T-helper 1 cell (primary cell): Measurements from ENCODE around the gene RAB5A.
"Not testable (repeated sequence)": the region's sequence is repeated elsewhere in the genome, so short reads cannot be mapped to it uniquely, and the experiment has no call there.

Experiments
- DNase-seq, 5 donors: peaks; one replicate each; pipeline ENCODE4 v3.0.0-alpha.2; 2012 to 2020
- total RNA-seq, 4 donors: gene quantifications; one replicate each; lab custom pipeline; 2026; lab: John Stamatoyannopoulos, UW

Gene RAB5A
- 65.6 to 84.7 (median 79.4) reads per million in 4 donors for total RNA-seq

GRCh38 chr3:19946832-19947548 is at the start of gene RAB5A:
RAB5A (plus strand) TSS chr3:19947097; CDS start chr3:19950899, 3,802 bp downstream.
- peak; percentile 94 to 99 (median 95) for DNase-seq

- no peak for DNase-seq
These were observed 48.2 kb upstream of the RAB5A start for GRCh38 chr3:19898721-19899120.

GRCh38 chr3:19899264-19899663 is 47.6 kb upstream of the RAB5A start:
- DNase-seq = no peak

GRCh38 chr3:19899833-19900232 is 47.1 kb upstream of the RAB5A start:
- not testable (repeated sequence) for DNase-seq

GRCh38 chr3:19901337-19901736 is 45.6 kb upstream of the RAB5A start:
- no peak for DNase-seq

- DNase-seq = no peak
These were observed 45.0 kb upstream of the RAB5A start for GRCh38 chr3:19901918-19902317.

- DNase-seq = no peak
These were observed 43.2 kb upstream of the RAB5A start for GRCh38 chr3:19903649-19904048.

- DNase-seq = no peak
These were observed 39.4 kb upstream of the RAB5A start for GRCh38 chr3:19907523-19907922.

- DNase-seq = no peak
These were observed 35.4 kb upstream of the RAB5A start for GRCh38 chr3:19911452-19911851.

GRCh38 chr3:19917167-19917566 is 29.7 kb upstream of the RAB5A start:
- DNase-seq = no peak

- no peak for DNase-seq
These were observed 26.4 kb upstream of the RAB5A start for GRCh38 chr3:19920401-19921080.

- peak in 1 of 5 donors; percentile 46 for DNase-seq
These were observed 15.7 kb upstream of the RAB5A start for GRCh38 chr3:19931180-19931692.

GRCh38 chr3:19931767-19932188 is 15.1 kb upstream of the RAB5A start:
- peak in 1 of 5 donors; percentile 34 for DNase-seq

- no peak for DNase-seq
These were observed 14.5 kb upstream of the RAB5A start for GRCh38 chr3:19932422-19932821.

GRCh38 chr3:19934098-19934566 is 12.8 kb upstream of the RAB5A start, which contains the start of gene EFHB:
EFHB (minus strand) TSS chr3:19934217; CDS start chr3:19934018, 199 bp downstream.
- no peak for DNase-seq

- peak in 1 of 5 donors; percentile 33 for DNase-seq
These were observed 9.2 kb upstream of the RAB5A start for GRCh38 chr3:19937459-19938294.

GRCh38 chr3:19938295-19938627 is 8.6 kb upstream of the RAB5A start:
- no peak for DNase-seq

- no peak for DNase-seq
These were observed 6.3 kb upstream of the RAB5A start for GRCh38 chr3:19940643-19941042.

GRCh38 chr3:19945534-19945933 is 1.4 kb upstream of the RAB5A start:
- DNase-seq = no peak

- peak in 2 of 5 donors; percentile 2 to 11 for DNase-seq
These were observed 697 bp upstream of the RAB5A start for GRCh38 chr3:19945969-19946831.

- DNase-seq = peak; percentile 9 to 55 (median 30)
These were observed 790 bp downstream of the RAB5A start for GRCh38 chr3:19947549-19948225.
